Neural cell (in vitro differentiated cells): ENCODE measurements around the gene AFG1L. TPM values are rescaled to one million over a fixed set of nuclear protein-coding genes. Genes with fewer than 3 reads are reported as not detected.
A peak's percentile ranks its signal among the peaks of the same experiment; 100 is the strongest.

Source experiments
- H2AFZ ChIP-seq: fragments of 200-600, 300-800 bp; sonication (generic), shearing (Covaris generic); 2 replicates; pipeline ENCODE4 v1.6.0; 2014; ENCODE audit warnings: low read depth, mild to moderate bottlenecking, antibody characterized with exemption, low read length, moderate library complexity
- H3F3A ChIP-seq: fragments of 200-600 bp; shearing (Covaris generic); 2 replicates; pipeline ENCODE4 v1.6.1; 2016; ENCODE audit warnings: mild to moderate bottlenecking, moderate library complexity, mixed read lengths, antibody characterized with exemption, low read length; ENCODE audit not compliant: insufficient read depth, poor library complexity, severe bottlenecking
- H3K27ac ChIP-seq: fragments of 200-600, 300-800 bp; sonication (generic), shearing (Covaris generic); 2 replicates; pipeline ENCODE4 v1.5.1; 2014; ENCODE audit warnings: mild to moderate bottlenecking, low read length, moderate library complexity
- H3K27me3 ChIP-seq: fragments of 300-800, 200-600 bp; sonication (generic), shearing (Covaris generic); 2 replicates; pipeline ENCODE4 v1.6.0; 2014; ENCODE audit warnings: mild to moderate bottlenecking, low read depth, low read length, moderate library complexity; ENCODE audit not compliant: insufficient read depth
- H3K36me3 ChIP-seq: fragments of 300-800, 200-600 bp; sonication (generic), shearing (Covaris generic); 2 replicates; pipeline ENCODE4 v1.5.1; 2014; ENCODE audit warnings: mild to moderate bottlenecking, antibody characterized with exemption, low read length, moderate library complexity; ENCODE audit not compliant: insufficient read depth
- H3K4me2 ChIP-seq: fragments of 300-800, 200-600 bp; sonication (generic), shearing (Covaris generic); 2 replicates; pipeline ENCODE4 v1.6.0; 2014; ENCODE audit warnings: mild to moderate bottlenecking, low read length
- H3K4me3 ChIP-seq: fragments of 300-800, 200-600 bp; sonication (generic), shearing (Covaris generic); 2 replicates; pipeline ENCODE4 v1.5.1; 2014; ENCODE audit warnings: mild to moderate bottlenecking, low read length, moderate library complexity
- H3K79me2 ChIP-seq: fragments of 200-600 bp; shearing (Covaris generic); replicated peaks from 2 replicates; pipeline ENCODE4 v1.6.0; 2014; ENCODE audit warnings: mild to moderate bottlenecking, low read length, moderate library complexity; ENCODE audit not compliant: insufficient read depth
- H3K9ac ChIP-seq: fragments of 300-800, 200-600 bp; sonication (generic), shearing (Covaris generic); 2 replicates; pipeline ENCODE4 v1.6.1; 2016; ENCODE audit warnings: mild to moderate bottlenecking, low read length, mixed read lengths
- H3K9me2 ChIP-seq: fragments of 200-600 bp; shearing (Covaris generic); 2 replicates; pipeline ENCODE4 v1.6.1; 2016; ENCODE audit warnings: mild to moderate bottlenecking, low read length, mixed read lengths; ENCODE audit not compliant: insufficient read depth
- H3K9me3 ChIP-seq: fragments of 200-600, 300-800 bp; sonication (generic), shearing (Covaris generic); 2 replicates; pipeline ENCODE4 v1.6.1; 2016; ENCODE audit warnings: mild to moderate bottlenecking, mixed run types, low read length, moderate library complexity, mixed read lengths
- H4K20me1 ChIP-seq: fragments of 200-600 bp; shearing (Covaris generic); 2 replicates; pipeline ENCODE4 v1.6.1; 2016; ENCODE audit warnings: mild to moderate bottlenecking, mixed run types; ENCODE audit not compliant: insufficient read depth
- EP300 ChIP-seq: fragments of 450-650 bp; conservative IDR thresholded peaks from 2 replicates; pipeline ENCODE4 v1.6.1; 2014; ENCODE audit warnings: antibody characterized with exemption, mild to moderate bottlenecking, moderate library complexity; ENCODE audit not compliant: poor library complexity, severe bottlenecking
- EZH2 ChIP-seq: fragments of 200-600, 300-800 bp; shearing (Covaris generic), sonication (generic); IDR thresholded peaks from 2 replicates; pipeline ENCODE4 v1.6.1; 2014; ENCODE audit warnings: antibody characterized with exemption, low read length, borderline replicate concordance, mild to moderate bottlenecking; ENCODE audit not compliant: insufficient read depth, poor library complexity, severe bottlenecking
- MXI1 ChIP-seq: fragments of 450-650 bp; conservative IDR thresholded peaks from 2 replicates; pipeline ENCODE4 v1.6.1; 2014; ENCODE audit warnings: antibody characterized with exemption, mild to moderate bottlenecking; ENCODE audit not compliant: poor library complexity, severe bottlenecking
- POLR2AphosphoS5 ChIP-seq: IDR thresholded peaks from 2 replicates; pipeline ENCODE4 v1.6.1; 2012
- RAD21 ChIP-seq: fragments of 450-650 bp; conservative IDR thresholded peaks from 2 replicates; pipeline ENCODE4 v1.6.1; 2014; ENCODE audit warnings: antibody characterized with exemption, mild to moderate bottlenecking, moderate library complexity
- SMC3 ChIP-seq: fragments of 450-650 bp; conservative IDR thresholded peaks from 2 replicates; pipeline ENCODE4 v1.6.1; 2014; ENCODE audit warnings: antibody characterized with exemption, mild to moderate bottlenecking, moderate library complexity; ENCODE audit not compliant: poor library complexity
- TAF1 ChIP-seq: IDR thresholded peaks from 2 replicates; pipeline ENCODE4 v1.6.1; 2012; ENCODE audit warnings: low read depth
- polyA plus RNA-seq: library from polyadenylated mRNA; depleted of rRNA; stranded (reverse); fragments of >200 nt; gene quantifications from 2 replicates; pipeline ENCODE4 v1.2.3, GENCODE V29; 2014
- TF ChIP-seq, protein P1 (sequence below): fragments of 450-650 bp; IDR thresholded peaks from 2 replicates; pipeline ENCODE4 v1.5.1; 2014; ENCODE audit warnings: antibody characterized with exemption, mild to moderate bottlenecking, moderate library complexity; ENCODE audit not compliant: poor library complexity, severe bottlenecking
- TF ChIP-seq, protein P2 (sequence below): IDR thresholded peaks from 2 replicates; pipeline ENCODE4 v1.6.1; 2012; ENCODE audit warnings: borderline replicate concordance

Gene AFG1L
- polyA plus RNA-seq, 1 donor from 2014 or later = 3.3 TPM

DNA sequence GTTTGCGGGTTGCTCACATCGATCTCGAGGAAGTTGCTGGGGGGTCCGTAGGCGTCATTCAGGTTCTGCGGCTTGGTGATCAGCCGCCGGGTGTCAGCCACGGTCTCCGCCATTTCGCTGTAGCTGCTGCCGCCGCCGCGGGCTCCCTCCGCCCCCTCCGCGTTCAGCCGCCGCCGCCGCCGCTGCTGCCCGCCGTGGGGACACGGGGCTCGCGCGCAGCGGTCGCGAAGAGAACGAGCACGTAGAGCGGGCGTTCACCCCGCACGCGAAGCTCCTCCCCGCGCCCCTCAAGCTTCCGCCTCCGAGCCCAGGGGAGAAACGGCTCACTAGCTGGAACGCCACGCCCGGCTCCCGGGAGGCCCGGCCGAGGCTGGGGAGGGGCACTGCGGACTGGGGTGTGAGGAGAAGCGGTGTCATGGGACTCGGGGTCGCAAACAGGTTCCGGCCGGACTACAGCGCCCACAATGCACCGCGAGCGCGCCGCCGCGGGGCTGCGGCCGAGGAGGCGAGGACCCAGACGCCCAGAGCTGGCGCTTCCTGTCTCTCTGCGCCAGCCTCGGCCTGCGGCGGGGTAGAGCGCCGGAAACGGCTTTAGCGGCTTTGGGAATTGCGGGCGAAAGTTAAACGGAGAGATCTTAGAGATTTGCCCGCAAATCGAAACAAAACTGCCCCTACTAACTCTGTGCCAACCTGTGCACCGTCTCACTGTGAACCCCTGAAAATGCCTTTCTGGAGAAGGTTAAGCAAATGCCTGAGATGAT is 33.9 kb upstream of the AFG1L start, which contains the start of gene SNX3:
Gene SNX3 (minus strand): TSS at position 232 of the 761 bp plus-strand sequence. CDS start 119 bp downstream, at position 113.
- H3K4me2 ChIP-seq = peak within 1 kb of the TSS; percentile 90
- H2AFZ ChIP-seq = peak within 1 kb of the TSS; percentile 98
- no peaks in the 10 kb centered on the region for H3K27me3 ChIP-seq
- H3F3A ChIP-seq = peaks cover 4% of the 10 kb centered on the region
- TF ChIP-seq POLR2AphosphoS5 (peak; percentile 50), RAD21 (peak; percentile 54), SMC3 (peak; percentile 57), EZH2 (no peak), TAF1 (peak; percentile 53), MXI1 (peak; percentile 83), EP300 (no peak)
- TF ChIP-seq, protein P1, sequence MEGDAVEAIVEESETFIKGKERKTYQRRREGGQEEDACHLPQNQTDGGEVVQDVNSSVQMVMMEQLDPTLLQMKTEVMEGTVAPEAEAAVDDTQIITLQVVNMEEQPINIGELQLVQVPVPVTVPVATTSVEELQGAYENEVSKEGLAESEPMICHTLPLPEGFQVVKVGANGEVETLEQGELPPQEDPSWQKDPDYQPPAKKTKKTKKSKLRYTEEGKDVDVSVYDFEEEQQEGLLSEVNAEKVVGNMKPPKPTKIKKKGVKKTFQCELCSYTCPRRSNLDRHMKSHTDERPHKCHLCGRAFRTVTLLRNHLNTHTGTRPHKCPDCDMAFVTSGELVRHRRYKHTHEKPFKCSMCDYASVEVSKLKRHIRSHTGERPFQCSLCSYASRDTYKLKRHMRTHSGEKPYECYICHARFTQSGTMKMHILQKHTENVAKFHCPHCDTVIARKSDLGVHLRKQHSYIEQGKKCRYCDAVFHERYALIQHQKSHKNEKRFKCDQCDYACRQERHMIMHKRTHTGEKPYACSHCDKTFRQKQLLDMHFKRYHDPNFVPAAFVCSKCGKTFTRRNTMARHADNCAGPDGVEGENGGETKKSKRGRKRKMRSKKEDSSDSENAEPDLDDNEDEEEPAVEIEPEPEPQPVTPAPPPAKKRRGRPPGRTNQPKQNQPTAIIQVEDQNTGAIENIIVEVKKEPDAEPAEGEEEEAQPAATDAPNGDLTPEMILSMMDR = peak; percentile 50
- TF ChIP-seq, protein P2, sequence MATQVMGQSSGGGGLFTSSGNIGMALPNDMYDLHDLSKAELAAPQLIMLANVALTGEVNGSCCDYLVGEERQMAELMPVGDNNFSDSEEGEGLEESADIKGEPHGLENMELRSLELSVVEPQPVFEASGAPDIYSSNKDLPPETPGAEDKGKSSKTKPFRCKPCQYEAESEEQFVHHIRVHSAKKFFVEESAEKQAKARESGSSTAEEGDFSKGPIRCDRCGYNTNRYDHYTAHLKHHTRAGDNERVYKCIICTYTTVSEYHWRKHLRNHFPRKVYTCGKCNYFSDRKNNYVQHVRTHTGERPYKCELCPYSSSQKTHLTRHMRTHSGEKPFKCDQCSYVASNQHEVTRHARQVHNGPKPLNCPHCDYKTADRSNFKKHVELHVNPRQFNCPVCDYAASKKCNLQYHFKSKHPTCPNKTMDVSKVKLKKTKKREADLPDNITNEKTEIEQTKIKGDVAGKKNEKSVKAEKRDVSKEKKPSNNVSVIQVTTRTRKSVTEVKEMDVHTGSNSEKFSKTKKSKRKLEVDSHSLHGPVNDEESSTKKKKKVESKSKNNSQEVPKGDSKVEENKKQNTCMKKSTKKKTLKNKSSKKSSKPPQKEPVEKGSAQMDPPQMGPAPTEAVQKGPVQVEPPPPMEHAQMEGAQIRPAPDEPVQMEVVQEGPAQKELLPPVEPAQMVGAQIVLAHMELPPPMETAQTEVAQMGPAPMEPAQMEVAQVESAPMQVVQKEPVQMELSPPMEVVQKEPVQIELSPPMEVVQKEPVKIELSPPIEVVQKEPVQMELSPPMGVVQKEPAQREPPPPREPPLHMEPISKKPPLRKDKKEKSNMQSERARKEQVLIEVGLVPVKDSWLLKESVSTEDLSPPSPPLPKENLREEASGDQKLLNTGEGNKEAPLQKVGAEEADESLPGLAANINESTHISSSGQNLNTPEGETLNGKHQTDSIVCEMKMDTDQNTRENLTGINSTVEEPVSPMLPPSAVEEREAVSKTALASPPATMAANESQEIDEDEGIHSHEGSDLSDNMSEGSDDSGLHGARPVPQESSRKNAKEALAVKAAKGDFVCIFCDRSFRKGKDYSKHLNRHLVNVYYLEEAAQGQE = no peak
- H3K9me2 ChIP-seq = no peaks in the 10 kb centered on the region
- H3K27ac ChIP-seq = peak within 1 kb of the TSS; percentile 93
- no peaks in the 10 kb centered on the region for H4K20me1 ChIP-seq
- peaks cover 22% of the 10 kb centered on the region for H3K79me2 ChIP-seq
- H3K36me3 ChIP-seq = no peaks in the 10 kb centered on the region
- peak within 1 kb of the TSS; percentile 89 for H3K9ac ChIP-seq
- H3K9me3 ChIP-seq = no peaks in the 10 kb centered on the region
- peak within 1 kb of the TSS; percentile 93 for H3K4me3 ChIP-seq

DNA sequence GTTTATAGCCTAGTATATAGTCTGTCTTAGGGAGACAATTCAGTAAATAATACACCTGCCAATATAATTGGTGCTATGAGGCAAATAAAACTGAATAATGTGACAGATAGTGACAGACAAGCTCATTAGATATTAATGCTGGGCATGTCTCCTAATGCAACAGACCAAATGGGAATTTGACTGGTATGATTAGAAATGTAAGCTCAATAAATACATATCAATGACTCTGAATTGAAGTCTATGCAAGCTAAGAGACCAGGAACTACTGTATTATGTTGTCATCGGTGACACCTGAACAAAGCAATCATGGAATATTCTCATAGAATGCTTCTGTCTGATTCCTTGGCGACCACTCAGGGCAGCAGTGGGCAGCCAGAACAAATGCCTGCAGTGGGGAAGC is 31.5 kb upstream of the AFG1L start:
- Histone ChIP-seq H4K20me1 (no peaks in the 10 kb centered on the region), H3K4me3 (no peak overlapping the region), H3F3A (peaks cover 4% of the 10 kb centered on the region), H3K4me2 (no peak overlapping the region), H3K9ac (no peak overlapping the region), H3K27ac (no peak overlapping the region), H2AFZ (no peak overlapping the region), H3K27me3 (no peaks in the 10 kb centered on the region), H3K36me3 (no peaks in the 10 kb centered on the region), H3K79me2 (peaks cover 17% of the 10 kb centered on the region), H3K9me2 (no peaks in the 10 kb centered on the region), H3K9me3 (no peaks in the 10 kb centered on the region)
- peak; percentile 94 for TF ChIP-seq EP300
- no peak for TF ChIP-seq TAF1
- no peak for TF ChIP-seq RAD21
- TF ChIP-seq MXI1 = no peak
- TF ChIP-seq, protein P2 = no peak
- TF ChIP-seq, protein P1 = no peak
- TF ChIP-seq POLR2AphosphoS5 = peak; percentile 72
- TF ChIP-seq EZH2 = no peak
- no peak for TF ChIP-seq SMC3
